ENCODE data around the gene TRIP4.
"Not testable (repeated sequence)": the region's sequence is repeated elsewhere in the genome, so short reads cannot be mapped to it uniquely, and the experiment has no call there.

The TRIP4 gene

DNA sequence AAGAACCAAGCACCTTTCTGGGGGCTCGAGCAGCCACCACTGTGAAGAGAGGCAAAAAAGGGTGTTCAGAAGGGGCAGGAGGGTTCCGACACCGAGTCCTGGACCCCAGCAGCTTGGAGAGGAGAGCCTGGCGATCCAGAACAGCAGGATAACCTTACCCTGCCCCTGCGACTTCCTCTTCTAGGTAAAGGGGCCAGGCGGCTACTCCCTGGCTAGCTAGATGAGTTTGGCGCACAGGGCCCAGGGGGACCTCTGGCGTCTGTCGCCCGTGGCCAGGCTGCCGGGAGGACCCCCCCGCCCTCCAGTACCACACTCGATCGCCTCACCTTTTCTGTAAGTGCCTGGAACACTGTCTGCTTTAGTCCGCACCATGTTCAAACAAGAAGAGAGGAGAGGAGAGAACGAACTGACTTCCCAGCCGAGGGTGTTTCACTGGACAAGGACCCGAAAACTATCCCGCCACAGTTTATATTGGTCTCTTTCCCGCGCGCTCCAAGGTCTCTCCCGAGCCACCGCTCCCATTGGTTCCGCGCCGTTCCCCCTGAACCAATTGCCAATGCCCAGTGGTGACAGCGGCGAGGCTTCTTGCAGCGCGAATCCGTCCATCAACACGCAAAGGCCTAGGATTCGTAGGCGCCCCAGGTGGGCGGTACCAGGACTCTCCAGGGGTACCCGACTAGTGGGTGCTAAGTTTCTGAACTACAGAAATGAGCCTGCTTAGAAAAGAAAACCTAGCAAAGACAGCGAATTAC, 6.5 kb upstream of the TRIP4 start, which contains the start of gene PCLAF:
TSS of gene PCLAF (minus strand) at position 442 of the 752 bp plus-strand sequence. CDS start at position 372, 70 bp downstream.
- peak; percentile 98 for DNase-seq (ENCODE audit: low spot score)

DNA sequence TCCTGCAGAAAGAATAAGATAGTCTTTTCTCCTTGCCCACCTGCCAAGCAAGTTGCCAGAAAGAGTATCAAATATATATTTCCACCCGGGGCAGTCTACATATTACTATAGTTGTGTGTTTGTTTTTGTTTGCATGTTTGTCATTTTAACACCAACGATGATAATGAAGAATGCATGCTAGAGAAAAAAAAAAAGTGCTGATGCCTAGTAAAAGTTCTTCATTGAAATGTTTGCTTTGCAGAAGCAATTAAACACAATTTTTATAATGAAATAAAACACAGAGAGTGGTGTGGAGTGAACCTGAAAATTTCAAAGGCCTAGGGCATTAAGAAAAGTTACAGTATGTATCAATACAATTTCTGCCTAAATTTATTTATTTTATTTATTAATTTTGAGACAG, 3.9 kb upstream of the TRIP4 start:
- DNase-seq (ENCODE audit: low spot score), result no peak

DNA sequence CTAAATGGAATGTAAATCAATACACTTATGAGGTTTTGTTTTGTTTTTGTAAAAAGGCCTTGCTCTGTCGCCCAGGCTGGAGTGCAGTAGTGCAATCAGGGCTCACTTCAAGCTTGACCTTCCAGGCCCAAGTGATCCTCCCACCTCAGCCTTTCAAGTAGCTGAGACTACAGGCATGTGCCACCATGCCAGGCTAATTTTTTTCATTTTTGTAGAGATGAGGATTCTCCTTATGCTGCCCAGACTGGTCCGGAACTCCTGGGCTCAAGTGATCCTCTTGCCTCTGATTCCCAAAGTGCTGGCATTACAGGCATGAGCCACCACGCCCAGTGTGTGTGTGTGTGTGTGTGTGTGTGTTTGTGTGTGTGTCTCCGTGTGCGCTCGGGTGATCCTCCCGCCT, 1.3 kb upstream of the TRIP4 start:
- no peak for DNase-seq (ENCODE audit: low spot score)

DNA sequence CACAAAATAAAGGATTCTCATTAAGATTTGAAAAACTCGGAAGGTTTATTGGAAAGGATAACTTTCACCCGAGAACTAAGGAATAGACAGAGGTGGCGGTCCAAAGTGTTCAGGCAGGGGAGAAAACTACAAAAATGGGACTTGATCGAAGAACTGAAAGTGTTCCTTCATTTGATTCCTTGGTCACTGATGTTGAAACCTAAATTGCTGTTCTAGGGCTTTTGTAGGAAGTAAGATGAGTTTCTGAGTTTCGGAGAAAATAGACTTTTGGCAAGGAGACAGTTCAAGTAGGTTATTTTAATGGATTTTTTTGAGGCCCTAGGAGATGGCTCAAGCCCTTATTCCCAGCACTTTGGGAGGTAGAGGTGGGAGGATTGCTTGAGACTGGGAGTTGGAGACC, 1.4 kb downstream of the TRIP4 start:
- no peak for DNase-seq (ENCODE audit: low spot score)

DNA sequence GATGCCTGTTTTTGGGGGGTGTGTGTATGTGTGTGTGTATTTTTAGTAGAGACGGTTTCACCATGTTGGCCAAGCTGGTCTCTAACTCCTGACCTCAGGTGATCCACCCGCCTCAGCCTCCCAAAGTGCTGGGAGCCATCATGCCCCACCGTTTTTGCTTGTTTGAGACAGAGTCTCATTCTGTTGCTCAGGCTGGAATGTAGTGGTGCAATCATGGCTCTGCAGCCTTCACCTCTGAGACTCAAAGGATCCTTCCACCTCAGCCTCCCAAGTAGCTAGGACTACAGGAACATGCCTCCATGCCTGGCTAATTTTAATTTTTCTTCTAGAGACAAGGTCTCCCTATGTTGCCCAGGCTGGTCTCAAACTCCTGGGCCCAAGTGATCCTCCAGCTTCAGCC, 4.8 kb downstream of the TRIP4 start:
- DNase-seq (ENCODE audit: low spot score), result not testable (repeated sequence)

DNA sequence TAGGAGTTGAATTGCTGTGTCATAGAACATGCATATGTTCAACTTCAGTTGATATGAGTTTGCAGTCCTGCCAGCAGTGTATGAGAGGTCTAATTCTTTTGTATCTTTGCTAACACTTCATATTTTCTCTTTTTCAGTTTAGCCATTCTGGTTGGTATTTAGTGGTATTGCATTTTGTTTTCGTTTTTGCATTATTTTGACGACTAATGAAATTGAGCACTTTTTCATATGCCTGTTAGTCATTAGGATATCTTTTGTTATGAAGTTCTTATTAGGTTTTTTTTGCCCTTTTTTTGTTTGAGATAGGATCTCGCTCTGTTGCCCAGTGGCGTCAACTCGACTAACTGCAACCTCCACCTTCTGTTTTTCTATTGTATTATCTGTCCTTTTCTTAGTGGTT, 9.2 kb downstream of the TRIP4 start:
- no peak for DNase-seq (ENCODE audit: low spot score)

DNA sequence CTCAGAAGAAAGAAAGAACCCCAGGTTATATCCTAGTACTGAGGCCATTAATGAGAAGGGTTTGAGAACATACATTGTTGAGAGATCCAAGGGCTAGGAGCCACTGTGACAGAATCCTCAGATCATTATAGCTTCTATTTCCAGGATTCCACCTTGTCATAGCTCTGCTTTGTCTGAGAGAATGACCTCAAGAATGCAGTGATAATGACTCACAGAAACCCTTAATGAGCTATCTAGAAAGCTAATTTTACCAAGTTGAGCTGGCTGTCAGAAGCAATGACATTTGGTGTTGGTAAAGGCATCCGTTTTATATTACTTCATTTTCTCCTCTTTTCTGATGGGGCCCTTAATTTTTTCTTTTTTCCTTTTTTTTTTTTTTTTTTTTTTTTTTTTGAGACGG, 10.9 kb downstream of the TRIP4 start:
- no peak for DNase-seq (ENCODE audit: low spot score)

DNA sequence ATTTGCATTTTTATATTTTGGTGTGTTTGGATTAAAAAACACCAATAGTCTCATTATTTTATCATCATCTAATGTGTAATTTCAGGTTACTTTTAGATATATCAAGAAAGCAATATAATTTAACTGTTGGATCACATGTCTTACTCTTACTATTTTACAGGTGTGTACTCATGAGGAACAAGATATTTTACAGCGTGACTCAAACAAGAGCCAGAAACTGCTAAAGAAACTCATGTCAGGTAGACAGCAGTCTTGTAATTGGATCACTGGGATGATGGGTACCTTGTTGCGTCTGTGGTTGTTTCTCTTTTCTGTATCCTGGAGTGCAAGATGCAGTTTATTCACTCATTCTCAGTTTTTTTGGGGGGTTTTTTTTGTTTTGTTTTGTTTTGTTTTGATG, 12.9 kb downstream of the TRIP4 start:
- no peak for DNase-seq (ENCODE audit: low spot score)

DNA sequence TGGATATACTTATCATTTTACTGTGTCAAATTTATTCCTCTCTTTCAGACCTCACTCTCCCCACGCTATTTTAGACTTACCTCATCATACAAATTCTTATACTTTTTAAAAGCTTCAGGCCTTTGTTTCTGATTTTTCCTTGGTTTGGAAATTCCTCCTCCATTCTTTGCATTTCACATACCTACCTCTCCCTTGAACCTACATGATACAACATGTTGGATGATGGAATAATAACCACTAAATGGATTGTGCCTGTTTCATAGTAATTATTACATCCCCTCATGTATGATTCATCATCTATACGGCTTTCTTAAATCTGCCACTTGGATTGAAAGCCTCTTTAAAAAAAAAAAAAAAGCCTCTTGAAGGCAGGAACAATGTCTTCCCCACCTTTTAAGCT, 24.6 kb downstream of the TRIP4 start:
- no peak for DNase-seq (ENCODE audit: low spot score)

DNA sequence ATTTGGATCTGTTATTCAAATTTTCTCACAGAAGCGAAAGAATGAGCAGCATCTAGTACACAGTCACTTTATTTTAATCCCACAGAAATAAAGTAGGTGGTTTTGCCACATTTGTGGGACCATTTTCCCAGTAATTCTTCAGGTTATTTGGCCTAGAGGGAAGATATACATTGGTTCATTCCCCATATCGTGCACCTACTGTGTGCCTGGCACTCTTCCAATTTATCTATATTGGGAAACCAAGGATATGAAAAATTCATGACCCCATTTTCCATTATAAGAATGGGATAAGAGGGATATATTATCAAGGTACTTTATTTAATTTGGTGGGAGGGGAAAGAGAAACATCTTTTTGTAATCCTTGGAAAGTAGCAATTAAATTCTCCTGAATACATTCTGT, 35.1 kb downstream of the TRIP4 start:
- no peak for DNase-seq (ENCODE audit: low spot score)

DNA sequence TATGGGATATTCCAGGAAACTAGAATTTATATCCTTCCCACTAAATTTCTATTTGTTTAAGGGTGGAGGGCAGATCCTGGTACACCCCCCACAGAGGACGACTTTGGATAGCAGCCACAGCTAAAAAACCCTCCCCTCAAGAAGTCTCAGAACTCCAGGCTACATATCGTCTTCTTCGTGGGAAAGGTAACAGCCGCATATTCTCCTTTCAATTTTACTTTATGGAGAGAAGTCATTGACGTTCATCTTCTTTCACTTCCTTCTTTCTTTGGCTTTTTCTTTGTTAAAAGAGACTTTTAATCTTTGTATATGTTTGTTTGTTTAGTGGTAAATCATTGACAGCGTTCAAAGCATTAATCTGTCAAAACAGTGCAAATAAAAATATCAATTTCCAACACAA, 36.3 kb downstream of the TRIP4 start:
- DNase-seq (ENCODE audit: low spot score), result no peak

DNA sequence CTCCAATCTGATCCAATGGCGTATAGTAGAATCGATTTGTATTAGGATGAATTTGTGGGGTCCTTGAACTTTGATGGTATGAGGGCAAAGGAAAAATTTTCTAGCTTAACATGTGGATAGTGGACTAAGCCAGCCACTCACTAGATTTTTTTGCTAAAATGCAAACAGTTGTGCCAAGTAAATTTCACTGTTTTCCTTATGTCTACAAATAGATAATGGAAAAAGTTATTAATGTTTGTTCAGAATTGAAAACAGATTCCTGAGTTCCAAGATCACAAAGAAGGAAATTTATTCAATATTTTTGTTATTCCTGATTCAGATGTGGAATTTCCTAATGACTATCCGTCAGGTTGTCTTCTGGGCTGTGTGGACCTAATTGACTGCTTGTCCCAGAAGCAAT, 37.6 kb downstream of the TRIP4 start:
- no peak for DNase-seq (ENCODE audit: low spot score)

DNA sequence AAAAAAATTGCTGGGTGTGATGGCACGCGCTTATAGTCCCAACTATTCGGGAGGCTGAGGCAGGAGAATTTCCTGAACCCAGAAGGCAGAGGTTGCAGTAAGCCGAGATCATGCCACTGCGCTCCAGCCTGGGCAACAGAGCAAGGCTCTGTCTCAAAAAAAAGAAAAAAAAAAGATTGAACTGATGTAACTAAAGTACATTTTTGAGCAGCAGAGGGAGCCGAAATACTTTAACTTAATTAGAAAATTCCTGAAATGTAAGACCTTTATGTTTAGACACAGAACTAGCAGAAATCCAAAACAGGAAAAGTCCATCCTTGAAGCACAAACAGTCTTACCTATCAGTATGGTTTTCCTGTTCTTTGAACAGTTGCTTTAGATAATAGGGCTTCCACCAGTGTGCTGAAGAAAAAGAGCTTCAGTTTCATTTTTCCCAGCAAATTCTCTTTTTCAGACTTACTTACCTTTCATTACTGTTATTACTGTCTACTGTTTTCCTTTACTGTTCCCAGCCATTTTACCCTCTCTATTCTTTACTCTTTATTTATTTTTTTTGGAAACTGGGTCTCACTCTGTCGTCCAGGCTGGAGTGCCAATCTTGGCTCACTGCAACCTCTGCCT, 39.3 kb downstream of the TRIP4 start:
- no peak for DNase-seq (ENCODE audit: low spot score)

DNA sequence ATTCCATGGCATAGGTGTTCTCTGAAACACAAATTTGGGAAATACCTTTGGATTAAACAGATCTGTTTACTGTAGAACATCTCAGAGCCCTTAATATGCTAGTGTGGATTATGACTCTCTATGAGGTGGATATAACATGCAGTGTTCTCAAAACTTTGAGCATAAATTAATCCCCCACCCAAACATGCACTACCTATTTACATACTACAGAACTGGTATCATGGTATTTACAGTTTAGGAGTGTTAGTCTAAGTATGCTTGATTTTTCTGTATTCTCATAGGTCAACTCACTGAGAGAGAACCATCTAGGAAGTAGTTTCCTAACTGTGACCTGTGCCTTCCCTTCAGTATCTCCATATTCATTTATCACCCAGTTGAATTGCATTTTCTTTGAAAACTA, 41.8 kb downstream of the TRIP4 start:
- DNase-seq (ENCODE audit: low spot score), result no peak

DNA sequence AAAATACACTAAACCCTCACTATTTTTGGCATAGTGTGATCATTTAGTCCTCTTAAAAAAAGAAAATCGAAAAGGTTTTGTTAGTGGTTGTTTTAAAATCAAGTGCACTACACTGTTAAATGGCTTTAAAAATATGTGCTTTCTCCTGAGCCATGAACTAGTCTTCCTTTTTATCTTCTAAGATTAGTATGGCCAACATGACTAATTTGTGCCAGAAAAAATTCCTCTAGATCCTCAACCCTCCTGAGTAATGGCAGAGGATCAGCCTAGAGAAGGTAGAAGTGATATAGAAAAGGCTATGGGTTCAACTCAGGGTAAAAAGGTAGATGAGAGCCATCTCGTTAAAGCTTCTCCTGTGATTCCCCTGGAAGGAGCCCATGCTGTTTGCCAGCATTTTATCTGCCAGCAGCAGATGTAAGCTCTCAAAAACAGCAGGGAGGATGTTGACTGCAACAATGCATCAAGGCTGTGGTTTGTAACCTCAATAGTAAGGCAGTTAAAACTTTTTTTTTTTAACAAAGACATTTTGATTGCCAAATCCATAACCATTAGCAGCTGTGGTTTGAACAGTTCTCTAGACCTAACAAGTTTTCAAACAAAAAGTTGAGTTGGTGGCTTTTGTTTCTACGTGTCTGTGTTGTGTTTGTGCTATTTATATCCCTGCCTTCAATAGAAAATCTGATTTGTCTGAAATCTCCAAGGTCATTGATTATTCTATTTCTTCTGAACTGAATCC, 42.5 kb downstream of the TRIP4 start:
- no peak for DNase-seq (ENCODE audit: low spot score)

DNA sequence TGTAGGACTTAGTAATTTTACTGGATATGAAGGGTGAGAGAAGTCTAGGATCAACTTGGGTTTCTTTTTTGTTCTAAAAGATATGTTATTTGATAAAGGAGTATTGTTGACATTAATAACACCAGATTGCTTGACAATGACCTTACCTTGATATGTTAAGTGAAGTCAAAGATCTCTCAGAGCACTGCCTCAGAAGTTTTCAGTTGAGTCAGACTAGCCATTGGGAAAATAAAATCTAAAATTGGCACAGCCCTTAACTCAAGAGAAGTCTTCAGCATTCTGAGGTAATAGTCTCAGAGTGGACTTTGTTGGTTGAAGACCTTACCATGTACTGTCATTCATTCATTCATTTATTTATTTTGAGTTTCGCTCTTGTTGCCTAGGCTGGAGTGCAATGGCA, 50.3 kb downstream of the TRIP4 start:
- no peak for DNase-seq (ENCODE audit: low spot score)

DNA sequence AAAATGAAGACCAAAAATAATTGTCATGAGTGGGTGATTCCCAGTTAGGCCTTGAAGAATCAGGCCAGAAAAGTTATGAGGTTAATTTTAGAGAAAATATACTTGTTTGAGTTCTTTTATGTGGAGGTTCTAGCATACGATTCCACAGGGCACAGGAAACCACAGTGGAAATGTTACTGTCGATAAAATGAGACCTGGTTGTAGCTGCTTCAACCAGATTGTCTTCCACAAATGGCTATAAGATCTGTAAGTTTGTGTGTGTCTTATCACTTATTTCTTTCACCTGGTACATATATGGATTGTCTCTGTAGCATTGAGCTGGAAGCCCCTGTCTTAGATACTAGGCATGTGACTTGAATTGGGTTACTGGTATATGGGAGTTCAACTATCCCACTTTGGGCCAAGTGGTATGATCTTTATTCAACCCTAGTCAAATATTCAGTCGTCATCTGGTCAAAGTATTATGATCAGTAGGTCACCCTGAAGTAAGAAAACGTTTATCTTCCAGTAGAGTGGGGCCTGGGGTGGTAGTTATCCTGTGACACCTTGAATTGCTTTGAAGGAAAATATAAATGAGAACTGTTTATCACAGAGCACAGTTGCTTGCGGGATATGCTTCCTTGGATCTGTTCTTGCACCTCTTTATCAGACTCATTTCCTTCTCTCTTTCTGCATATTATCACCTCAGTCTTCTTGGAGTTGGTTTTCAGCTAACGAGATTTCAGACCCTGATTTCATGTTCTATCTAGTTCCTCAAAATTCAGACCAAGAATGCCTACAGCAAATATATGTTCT, 51.2 kb downstream of the TRIP4 start:
- no peak for DNase-seq (ENCODE audit: low spot score)

DNA sequence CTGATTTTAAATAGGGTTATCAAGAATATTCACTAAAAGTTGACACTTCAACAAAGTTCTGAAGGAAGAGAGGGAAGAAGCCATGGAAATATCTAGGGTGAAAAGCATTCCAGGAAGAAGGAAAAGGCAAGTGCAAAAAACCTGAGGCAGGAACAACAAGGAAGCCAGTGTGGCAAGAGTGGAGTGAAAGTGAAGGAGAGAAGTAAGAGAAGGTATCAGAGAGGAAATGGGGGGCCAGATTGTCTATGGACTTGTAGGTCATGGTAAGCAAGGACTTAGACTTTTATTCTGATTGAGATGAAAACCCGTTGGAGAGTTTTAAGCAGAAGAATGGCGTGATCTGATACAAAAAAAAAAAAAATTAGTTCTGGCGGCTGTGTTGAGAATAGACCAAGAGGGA, 54.2 kb downstream of the TRIP4 start:
- no peak for DNase-seq (ENCODE audit: low spot score)

DNA sequence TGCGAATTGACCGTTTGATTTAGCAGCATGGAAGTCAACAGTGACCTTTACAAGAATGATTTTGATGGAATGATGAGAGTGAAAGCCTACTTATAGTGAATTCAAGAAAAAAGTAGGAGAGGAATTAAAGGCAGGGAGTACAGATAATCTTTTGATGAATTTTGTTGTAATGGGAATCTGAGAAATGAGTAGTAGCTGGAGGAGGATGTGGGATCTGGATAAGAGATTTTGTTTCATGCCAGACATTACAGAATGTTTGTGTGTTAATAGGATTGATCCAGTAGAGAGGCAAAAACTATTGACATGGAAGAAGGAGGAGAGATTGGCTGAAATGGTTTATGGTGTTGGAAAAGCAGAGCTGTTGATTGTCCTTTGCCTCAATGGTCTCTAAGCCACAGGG, 55.4 kb downstream of the TRIP4 start:
- DNase-seq (ENCODE audit: low spot score), result no peak

DNA sequence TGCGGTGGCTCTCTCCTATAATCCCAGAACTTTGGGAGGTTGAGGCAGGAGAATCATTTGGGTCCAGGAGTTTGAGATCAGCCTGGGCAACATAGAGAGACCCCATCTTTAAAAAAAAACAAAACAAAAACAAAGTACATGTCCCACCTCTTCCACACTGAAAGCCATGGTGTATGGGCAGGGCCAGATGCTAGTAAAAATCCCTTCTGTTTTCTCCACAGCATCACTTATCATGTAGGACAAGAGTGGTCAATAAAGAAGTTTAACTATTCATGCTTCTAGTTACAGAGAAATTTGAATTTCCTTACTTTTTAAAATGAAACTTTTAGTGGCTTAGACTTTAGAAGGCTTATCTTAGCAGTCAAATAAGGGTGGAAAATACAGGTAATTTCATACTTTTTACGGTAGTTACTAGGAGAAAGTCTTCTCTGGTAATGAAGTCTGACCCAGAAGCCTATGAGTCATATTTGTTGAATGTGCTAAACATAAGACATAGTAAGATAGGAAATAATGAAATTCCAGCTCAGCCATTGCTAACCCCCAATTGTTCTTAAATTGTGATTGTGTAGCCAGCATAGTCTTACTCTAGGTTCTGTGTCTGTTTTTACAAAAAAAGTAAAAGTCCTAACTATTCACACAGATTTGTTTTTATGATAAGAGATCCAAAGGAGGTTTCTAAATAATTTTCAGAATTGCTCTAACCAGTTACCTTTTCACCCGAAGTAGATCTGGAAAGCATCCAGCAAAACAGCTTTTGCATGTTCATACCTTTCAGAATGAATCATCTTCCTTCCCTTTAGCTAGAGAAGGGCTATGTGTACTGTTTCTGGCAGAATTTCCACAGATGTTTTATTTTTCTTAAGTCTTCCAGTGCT, 56.3 kb downstream of the TRIP4 start:
- no peak for DNase-seq (ENCODE audit: low spot score)

DNA sequence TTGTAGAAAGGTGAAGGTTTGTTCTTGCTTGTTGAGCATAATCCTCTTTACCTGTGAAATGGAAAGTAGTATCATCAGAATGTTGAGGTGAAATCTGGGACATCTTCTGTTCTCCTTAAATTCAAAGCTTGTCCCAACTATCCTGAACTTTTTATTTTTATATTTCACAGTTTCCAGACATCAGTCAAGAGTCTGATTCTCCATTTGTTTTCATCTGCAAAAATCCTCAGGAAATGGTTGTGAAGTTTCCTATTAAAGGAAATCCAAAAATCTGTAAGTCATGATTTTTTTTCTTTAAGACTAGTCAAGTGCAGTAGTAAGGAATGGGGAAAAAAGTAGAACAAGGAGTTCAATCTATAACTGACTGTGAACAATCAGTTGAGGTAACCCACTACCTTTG, 57.2 kb downstream of the TRIP4 start:
- DNase-seq (ENCODE audit: low spot score), result no peak

All from SK-N-DZ (cell line).